Bronchus fibroblast of lung (primary cell): ENCODE measurements around the gene TM9SF1. TPM values are rescaled to one million over a fixed set of nuclear protein-coding genes. Genes with fewer than 3 reads are reported as not detected.

ENCODE experiments used
- total RNA-seq: library from RNA; depleted of rRNA; stranded (reverse); fragments of >200 nt; gene quantifications from 2 replicates; pipeline ENCODE4 v1.2.3, GENCODE V29; 2015

The TM9SF1 gene
- total RNA-seq = 58.4 and 59.5 TPM in 2 replicates

GRCh38 chr14:24195186-24196070 lies at the start of gene TM9SF1:
Gene TM9SF1 (minus strand): TSS chr14:24195441. CDS start chr14:24195019, 422 bp downstream.

DNA sequence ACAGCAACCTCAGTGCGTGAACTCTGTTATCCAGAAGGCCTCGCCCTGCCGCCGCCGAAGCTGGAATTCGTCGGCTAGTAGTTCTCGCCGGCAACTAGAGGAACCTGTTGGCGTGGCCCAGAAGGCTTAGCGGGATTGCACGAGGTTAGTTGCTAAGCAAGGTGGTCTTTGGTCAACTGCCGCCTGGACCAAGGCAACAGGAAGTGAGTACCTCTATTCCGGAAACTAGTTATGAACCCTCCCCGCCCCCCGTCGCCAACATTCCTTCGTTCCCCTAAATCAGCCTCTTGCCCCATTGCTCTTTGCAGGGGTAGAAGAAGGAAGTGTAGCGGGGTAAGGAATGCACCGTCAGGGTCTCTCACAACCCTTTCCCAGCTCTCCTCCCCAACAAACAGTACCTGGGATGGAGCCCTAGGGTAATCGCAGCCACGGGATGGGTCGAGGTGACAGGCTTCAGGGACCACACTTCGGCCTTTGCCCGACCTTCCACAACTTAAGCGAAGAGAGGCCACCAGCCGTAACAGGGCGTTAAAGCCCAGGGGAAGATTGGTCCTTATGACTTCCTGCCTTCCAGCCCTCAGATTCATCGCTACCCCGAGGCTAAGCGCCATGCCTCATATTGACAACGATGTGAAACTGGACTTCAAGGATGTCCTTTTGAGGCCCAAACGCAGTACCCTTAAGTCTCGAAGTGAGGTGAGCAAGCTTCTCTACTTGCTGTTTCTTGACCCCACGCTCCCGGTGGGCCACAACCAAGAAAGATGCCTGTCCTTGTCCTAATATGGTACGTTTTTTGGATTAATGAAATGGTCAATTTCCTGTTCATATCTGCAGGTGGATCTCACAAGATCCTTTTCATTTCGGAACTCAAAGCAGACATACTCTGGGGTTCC lies 37.6 kb upstream of the TM9SF1 start, which contains the start of gene GMPR2:
Gene GMPR2, plus strand, starts transcription at position 285 of the 893 bp plus-strand sequence. Its CDS starts 325 bp downstream, at position 610.

GRCh38 chr14:24232121-24232644 lies 36.9 kb upstream of the TM9SF1 start, which contains the start of gene NEDD8:
Gene NEDD8 (minus strand): TSS chr14:24232367. CDS start chr14:24232267, 100 bp downstream.

GRCh38 chr14:24215495-24216344 lies 20.5 kb upstream of the TM9SF1 start, which contains the start of gene MDP1:
Gene MDP1 (minus strand): TSS chr14:24216066. CDS start chr14:24215955, 111 bp downstream.

DNA sequence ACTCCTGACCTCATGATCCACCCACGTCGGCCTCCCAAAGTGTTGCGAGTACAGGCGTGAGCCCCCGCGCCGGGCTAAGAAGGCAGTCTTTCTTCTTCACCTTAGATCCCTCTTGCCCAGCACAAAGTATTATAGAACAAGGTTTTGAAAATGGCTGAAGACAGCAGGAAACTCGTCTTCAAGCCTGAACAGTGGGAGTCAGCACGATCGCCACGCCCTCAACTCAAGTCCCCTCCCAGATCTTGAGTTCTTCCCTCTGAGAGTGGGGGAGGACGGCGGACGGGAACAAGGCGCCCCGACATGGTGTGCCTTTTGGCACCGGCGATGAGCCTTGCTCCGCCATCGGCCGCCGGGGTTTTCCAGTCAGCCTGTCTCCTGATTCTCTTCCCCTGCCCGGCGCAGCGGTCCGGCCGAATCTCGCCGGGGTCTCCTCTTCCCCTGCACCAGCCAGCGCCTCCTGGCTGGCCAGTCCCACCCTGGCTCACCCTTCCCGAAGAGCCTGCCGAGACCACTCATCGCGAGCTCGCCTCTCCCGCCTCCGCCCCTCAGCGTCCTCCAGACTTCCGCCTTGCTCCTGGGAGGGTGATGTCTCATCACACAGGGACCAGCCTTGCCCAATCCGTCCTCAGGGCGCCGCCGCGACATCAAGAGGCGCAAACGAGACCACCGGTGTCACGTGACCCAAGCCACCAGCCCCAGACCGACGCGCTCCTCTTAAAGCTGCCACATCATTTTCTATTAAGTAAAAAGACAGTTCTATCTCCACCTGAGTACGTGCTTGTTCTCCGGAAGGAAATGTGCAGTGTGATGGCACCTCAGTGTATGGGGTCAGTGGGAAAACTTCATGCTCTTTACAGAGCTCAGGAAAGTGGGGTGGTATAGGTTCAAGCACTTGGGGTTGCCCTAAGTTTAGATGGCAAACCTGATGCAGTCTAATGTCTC lies 18.0 kb upstream of the TM9SF1 start, which contains the start of gene CHMP4A:
Gene CHMP4A, minus strand, starts transcription at position 565 of the 942 bp plus-strand sequence. Its CDS starts 49 bp downstream, at position 516.

DNA sequence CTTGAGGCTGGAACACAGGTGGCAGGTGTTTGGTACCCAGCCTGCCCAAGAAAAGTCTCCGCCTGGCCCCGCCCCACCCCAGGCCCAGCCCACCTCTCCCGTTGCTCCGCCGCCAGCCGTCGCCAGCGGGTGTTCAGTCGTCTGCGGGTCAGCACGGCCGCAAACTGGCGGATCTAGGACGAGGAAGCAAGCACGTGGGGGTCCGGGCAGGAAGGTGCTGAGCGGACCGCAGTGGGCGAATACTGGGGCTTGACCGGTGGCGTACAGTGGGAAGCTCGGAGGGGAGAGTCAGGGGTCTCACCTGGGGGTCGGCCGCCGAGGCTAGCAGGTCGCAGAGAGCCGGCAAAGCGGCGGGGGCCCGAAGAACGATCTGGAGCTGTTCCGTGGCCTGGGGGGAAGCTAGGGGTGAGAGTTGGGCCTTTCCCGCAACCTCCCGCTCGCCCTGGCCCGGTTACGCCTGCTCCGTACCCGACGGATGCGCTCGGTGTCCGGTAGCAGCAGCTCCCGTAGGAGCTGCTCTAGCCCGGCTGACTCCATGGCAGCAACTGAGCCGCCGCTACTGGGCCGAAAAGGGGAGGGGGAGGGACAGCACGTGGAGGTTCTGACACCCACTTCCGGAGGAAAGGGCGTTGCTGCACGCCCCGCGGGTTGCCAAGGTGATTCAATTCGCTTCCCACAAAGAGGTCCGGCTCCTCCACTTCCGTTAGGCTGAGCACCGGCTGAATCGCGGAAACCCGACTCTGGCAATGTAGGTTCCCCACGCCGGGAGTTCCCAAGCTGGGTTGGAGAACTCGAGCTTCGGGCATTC lies 6.8 kb downstream of the TM9SF1 start, which contains the start of gene IPO4:
Gene IPO4, minus strand, starts transcription at position 566 of the 808 bp plus-strand sequence. Its CDS starts 29 bp downstream, at position 537.

DNA sequence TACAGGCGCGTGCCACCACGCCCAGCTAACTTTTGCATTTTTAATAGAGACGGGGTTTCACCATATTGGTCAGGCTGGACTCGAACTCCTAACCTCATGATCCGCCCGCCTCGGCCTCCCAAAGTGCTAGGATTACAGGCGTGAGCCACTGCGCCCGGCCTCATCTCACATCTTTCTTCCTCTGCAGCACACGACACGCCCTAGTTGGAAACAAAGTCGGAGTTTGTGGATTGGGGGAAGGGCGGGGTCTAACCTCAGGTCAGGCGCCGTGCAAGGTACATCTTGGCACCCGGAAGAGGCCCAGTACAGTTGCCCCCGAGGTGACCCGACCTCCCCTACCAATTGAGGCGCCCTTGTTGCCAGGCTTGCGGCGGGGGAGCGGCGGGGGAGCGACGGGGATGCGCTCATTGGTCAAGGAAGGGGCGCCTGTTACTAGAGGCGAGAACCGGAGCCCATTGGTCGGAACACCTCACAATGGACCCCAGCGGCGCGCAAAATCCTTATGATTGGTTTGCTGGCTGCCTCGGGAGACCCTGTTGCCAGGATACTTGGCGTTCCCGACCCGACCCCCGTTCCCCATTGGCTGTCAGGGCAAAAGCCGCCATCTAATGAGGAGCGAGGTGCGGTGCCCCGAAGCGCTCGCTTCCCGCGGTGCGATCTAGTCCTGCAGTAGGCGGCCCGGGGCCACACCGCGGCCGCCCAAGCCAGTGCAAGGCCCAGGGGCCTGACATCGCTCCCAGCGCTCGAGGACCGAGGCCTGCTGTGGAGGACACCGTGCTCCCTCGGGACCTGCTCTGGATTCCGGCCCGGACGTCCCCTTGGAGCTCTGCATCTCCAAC lies 23.6 kb downstream of the TM9SF1 start, which contains the start of gene REC8:
Gene REC8, plus strand, starts transcription at position 659 of the 839 bp plus-strand sequence. CDS start 473 bp downstream, outside the sequence.

DNA sequence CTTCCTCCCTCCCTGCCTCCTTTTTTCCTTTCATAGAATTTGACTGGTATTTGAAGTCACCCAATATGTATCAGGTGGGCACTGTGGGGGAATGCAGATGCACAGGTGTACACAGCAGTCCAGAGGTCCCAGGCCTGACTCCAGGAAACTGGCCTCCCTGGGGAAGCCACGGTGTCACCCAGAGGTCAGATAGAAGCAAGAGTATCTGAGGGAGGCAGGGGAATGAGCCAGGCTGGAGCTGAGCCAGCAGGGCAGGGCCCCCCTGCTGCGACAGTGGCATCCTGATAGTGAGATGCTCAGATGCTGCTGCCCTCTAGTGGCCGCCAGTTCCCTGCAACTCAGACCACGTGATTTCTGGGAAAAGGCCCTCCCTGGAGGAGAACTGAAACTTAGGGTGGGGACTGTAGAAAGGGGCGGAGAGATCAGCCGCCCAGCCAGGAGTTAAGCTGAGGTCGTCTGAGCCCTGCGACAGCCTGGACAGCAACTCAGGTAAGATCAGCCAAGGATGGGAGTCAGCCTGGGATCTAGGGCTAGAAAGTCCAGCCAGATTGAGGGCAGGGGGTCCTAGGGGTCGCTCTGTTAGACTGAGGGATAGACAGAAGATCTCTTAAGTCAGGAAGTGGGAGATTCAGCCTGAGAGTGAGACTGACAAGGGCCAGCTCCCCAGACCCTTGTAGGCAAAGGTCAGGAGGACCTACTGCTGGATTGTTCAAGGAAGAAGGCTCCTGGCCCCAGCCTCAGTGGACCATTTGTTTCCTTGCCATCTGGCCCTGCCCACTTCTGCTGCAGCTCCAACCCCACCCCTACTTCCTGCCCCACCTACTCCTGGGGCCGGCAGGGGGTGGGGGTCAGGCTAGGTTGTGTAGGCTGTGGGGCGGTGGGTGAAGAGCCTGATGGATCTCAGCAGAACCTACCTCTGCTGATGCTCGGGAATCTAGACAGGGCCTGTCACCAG lies 34.1 kb downstream of the TM9SF1 start, which contains the start of gene IRF9:
Gene IRF9, plus strand, starts transcription at position 416 of the 955 bp plus-strand sequence. CDS start 880 bp downstream, outside the sequence.

DNA sequence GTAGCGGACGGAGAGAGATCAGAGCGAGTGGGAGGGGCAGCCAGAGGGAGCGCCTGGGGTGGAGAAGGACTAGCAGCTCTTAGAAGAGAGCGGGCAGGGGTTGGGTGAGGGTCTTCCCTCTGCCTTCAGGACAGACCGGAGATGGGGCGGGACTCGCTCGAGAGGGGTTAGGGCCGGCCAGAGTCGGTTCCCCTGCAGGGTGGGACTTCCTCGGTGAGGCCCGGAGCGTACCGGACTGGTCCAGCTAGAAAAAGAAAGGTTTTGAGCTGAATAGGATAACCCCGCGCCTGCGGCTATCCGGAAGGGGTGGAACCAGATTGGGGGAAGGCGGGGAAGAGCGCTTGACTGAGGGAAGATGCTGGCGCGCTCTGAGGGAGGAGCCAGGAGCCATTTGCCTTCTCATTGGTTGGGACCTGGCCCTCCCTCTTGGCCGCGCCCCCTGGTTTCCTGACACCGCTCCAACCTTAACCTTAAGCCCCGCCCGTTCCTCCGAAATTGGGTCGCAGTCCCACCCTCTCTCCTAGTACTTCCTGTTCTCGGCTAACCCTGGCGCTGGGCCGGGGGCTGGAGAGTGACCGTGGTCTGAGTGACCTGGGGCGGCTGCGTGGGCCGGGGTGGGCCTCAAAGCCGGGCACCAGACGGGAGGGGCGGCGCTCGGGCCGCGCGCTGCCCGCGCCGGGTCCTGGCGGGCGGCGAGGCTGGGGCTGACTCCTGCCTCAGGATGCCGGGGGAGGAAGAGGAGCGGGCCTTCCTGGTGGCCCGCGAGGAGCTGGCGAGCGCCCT lies 48.1 kb downstream of the TM9SF1 start, which contains the start of gene RNF31:
Gene RNF31, plus strand, starts transcription at position 521 of the 783 bp plus-strand sequence. Its CDS starts 201 bp downstream, at position 722.

GRCh38 chr14:24146453-24146977 lies 48.7 kb downstream of the TM9SF1 start, which contains the start of gene PSME2:
Gene PSME2 (minus strand): TSS chr14:24146610. CDS start chr14:24146581, 29 bp downstream.

DNA sequence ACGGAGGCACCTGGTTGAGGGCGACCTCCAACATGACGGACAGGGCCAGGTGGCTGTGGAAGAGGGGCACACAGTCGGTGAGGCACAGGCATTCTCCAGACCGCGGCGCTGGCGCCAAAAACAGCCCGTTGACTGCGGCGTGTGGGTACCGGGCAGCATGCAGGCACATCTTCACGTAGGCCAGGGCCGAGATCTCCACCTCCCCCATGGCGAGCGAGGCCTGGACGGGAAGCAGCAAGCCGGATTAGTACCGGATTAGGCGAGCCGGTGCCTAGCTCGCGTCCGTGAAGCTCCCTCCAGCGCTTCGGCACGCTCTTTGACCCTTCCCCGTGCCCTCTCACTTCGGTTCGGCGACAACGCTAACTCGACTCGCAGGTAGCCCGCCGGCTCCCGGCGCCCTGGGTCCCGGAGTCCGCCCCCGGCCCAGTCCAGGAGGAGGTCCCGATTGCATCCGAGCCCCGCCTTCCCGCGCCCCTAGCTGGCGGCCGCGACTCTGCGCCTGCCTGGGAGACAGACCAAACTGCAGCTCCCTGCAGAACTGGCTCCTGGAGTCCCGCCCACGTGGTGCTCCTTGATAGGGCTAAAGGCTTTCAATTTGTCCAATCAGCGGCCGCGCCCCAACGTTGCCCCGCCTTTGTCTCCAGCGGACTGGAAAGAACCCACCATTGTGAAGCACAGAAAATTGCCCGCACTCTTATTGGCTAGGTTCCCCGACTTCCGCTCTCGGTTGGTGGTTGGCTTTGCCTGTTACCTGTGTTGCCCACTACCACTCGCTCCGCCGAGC lies 54.0 kb downstream of the TM9SF1 start, which contains the start of gene EMC9:
Gene EMC9, minus strand, starts transcription at position 495 of the 784 bp plus-strand sequence. Its CDS starts 287 bp downstream, at position 208.

